ENCODE results near the gene MVK.

GRCh38 chr12:109639151-109639872 is 65.7 kb downstream of the MVK start:
- TF ChIP-seq, protein P1, sequence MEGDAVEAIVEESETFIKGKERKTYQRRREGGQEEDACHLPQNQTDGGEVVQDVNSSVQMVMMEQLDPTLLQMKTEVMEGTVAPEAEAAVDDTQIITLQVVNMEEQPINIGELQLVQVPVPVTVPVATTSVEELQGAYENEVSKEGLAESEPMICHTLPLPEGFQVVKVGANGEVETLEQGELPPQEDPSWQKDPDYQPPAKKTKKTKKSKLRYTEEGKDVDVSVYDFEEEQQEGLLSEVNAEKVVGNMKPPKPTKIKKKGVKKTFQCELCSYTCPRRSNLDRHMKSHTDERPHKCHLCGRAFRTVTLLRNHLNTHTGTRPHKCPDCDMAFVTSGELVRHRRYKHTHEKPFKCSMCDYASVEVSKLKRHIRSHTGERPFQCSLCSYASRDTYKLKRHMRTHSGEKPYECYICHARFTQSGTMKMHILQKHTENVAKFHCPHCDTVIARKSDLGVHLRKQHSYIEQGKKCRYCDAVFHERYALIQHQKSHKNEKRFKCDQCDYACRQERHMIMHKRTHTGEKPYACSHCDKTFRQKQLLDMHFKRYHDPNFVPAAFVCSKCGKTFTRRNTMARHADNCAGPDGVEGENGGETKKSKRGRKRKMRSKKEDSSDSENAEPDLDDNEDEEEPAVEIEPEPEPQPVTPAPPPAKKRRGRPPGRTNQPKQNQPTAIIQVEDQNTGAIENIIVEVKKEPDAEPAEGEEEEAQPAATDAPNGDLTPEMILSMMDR (IDR thresholded peaks at IDR 0.05), result no peak
- no peak for TF ChIP-seq POLR2AphosphoS5 (IDR thresholded peaks at IDR 0.05)
